Testis (tissue), 3 donors: ENCODE measurements around the gene DDAH1. TPM values are rescaled to one million over a fixed set of nuclear protein-coding genes. Genes with fewer than 3 reads are reported as not detected.
A peak's percentile ranks its signal among the peaks of the same experiment; 100 is the strongest.

Experiments used
- DNase-seq: peaks from one replicate; pipeline ENCODE4 v3.0.0-alpha.2; 2019
- H3K27ac ChIP-seq, 2 donors: fragments of 200-600 bp; sonication (generic); one replicate each; pipeline ENCODE4 v1.5.1; 2019
- H3K27me3 ChIP-seq: fragments of 200-600 bp; sonication (generic); one replicate; pipeline ENCODE4 v1.5.1; 2019
- H3K36me3 ChIP-seq: fragments of 200-600 bp; sonication (generic); one replicate; pipeline ENCODE4 v1.5.1; 2017; ENCODE audit warnings: low read depth; ENCODE audit errors: missing control alignments
- H3K4me1 ChIP-seq: fragments of 200-600 bp; sonication (generic); one replicate; pipeline ENCODE4 v1.5.1; 2019
- H3K4me3 ChIP-seq, 2 donors: fragments of 200-600 bp; sonication (generic); one replicate each; pipeline ENCODE4 v1.5.1; 2017 to 2019
- H3K9me3 ChIP-seq: fragments of 200-600 bp; sonication (generic); one replicate; pipeline ENCODE4 v1.5.1; 2017
- CTCF ChIP-seq, 3 experiments: fragments of 450-650 bp in 2 of 3; fragments of 200-600 bp in 1 of 3; sonication (generic) in 1 of 3; IDR thresholded peaks; one replicate each; pipeline ENCODE4 v1.5.1; 2016 to 2019; ENCODE audit warnings: antibody characterized with exemption in 3 of 3, mild to moderate bottlenecking in 2 of 3, moderate library complexity in 1 of 3
- POLR2A ChIP-seq: fragments of 450-650 bp; IDR thresholded peaks from one replicate; pipeline ENCODE4 v1.6.1; 2017; ENCODE audit warnings: antibody characterized with exemption, mild to moderate bottlenecking, moderate library complexity
- WGBS, 2 donors: methylation state at CpG; one replicate each; pipeline ENCODE4 v1.1.5; 2018; 5-methylcytosine and 5-hydroxymethylcytosine counted together
- intact Hi-C: fragments of 100-400 bp; cut with DNase I; formaldehyde crosslinking; loops from one replicate; pipeline ENCODE4 v1.15.1; 2023; ENCODE audit warnings: low total_unique reads
- polyA plus RNA-seq: library from polyadenylated mRNA; stranded (reverse); fragments of 350-450 nt; fragmentation: Illumina TruSeq; extraction: RNeasy Lipid Tissue Mini Kit (QIAGEN cat#74804); gene quantifications from one replicate; pipeline ENCODE4 v1.2.3, GENCODE V29; 2014; ENCODE audit warnings: low read depth, low replicate concordance; ENCODE audit not compliant: insufficient read depth
- total RNA-seq, 2 donors: library from RNA; depleted of rRNA; stranded (reverse); fragments of >200 nt; gene quantifications; one replicate each; pipeline ENCODE4 v1.2.3, GENCODE V29; 2016

The DDAH1 gene
- total and polyA plus RNA-seq, 3 donors from 2014 or later = 45.3 to 71.3 (median 54.3) TPM

GRCh38 chr1:85308833-85309350 lies 156.1 kb downstream of the DDAH1 start:
- Histone ChIP-seq H3K36me3 (no peaks in the 10 kb centered on the region), H3K27me3 (no peaks in the 10 kb centered on the region), H3K4me1 (no peaks in the 10 kb centered on the region), H3K27ac (no peak overlapping the region), H3K9me3 (no peaks in the 10 kb centered on the region), H3K4me3 (no peak overlapping the region)
- WGBS, 2 donors = 63 to 70% methylated on average over 4 of the region's 4 CpGs
- DNase-seq = no peak
- no peak for TF ChIP-seq CTCF (IDR thresholded peaks at IDR 0.05)
- TF ChIP-seq POLR2A = no peak
- intact Hi-C loops = no loop called here

- H3K27ac ChIP-seq = no peak overlapping the region
- peak; percentile 93 for DNase-seq
- H3K4me3 ChIP-seq = no peak overlapping the region
- intact Hi-C loops = no loop called here
- TF ChIP-seq CTCF (IDR thresholded peaks at IDR 0.05) (peak; percentile 92 to 96 (median 92)), POLR2A (no peak)
- H3K27me3 ChIP-seq = no peaks in the 10 kb centered on the region
- H3K9me3 ChIP-seq = no peaks in the 10 kb centered on the region
- 23 to 26% methylated on average over 23 to 27 of the region's 27 CpGs for WGBS, 2 donors
- no peaks in the 10 kb centered on the region for H3K4me1 ChIP-seq
- no peaks in the 10 kb centered on the region for H3K36me3 ChIP-seq
These were observed 156.7 kb downstream of the DDAH1 start for GRCh38 chr1:85307987-85308832.

- WGBS, 2 donors = 88 to 96% methylated on average over 4 of the region's 4 CpGs
- TF ChIP-seq CTCF (IDR thresholded peaks at IDR 0.05) = no peak
- TF ChIP-seq POLR2A = no peak
- H3K4me1 ChIP-seq = no peaks in the 10 kb centered on the region
- intact Hi-C loops = no loop called here
- H3K4me3 ChIP-seq = no peak overlapping the region
- no peaks in the 10 kb centered on the region for H3K9me3 ChIP-seq
- no peak overlapping the region for H3K27ac ChIP-seq
- no peaks in the 10 kb centered on the region for H3K27me3 ChIP-seq
- H3K36me3 ChIP-seq = no peaks in the 10 kb centered on the region
- DNase-seq = no peak
These were observed 158.7 kb downstream of the DDAH1 start for GRCh38 chr1:85306236-85306635.

- 91 to 94% methylated on average over 4 of the region's 4 CpGs for WGBS, 2 donors
- no peak overlapping the region for H3K27ac ChIP-seq
- H3K4me3 ChIP-seq = no peak overlapping the region
- intact Hi-C loops = no loop called here
- H3K27me3 ChIP-seq = no peaks in the 10 kb centered on the region
- no peaks in the 10 kb centered on the region for H3K9me3 ChIP-seq
- no peaks in the 10 kb centered on the region for H3K4me1 ChIP-seq
- TF ChIP-seq POLR2A (no peak), CTCF (IDR thresholded peaks at IDR 0.05) (no peak)
- no peaks in the 10 kb centered on the region for H3K36me3 ChIP-seq
- DNase-seq = no peak
These were observed 161.4 kb downstream of the DDAH1 start for GRCh38 chr1:85303440-85304162.
